ENCODE results near the gene CDC42BPB.
A peak's percentile ranks its signal among the peaks of the same experiment; 100 is the strongest.

The CDC42BPB gene

GRCh38 chr14:103073876-103074728 is 16.8 kb upstream of the CDC42BPB start:
- DNase-seq (ENCODE audit: low spot score) = no peak

GRCh38 chr14:103073367-103073875 is 16.1 kb upstream of the CDC42BPB start:
- DNase-seq (ENCODE audit: low spot score) = no peak

- DNase-seq (ENCODE audit: low spot score) = no peak
Observed at GRCh38 chr14:103072595-103073366, 15.4 kb upstream of the CDC42BPB start.

- DNase-seq (ENCODE audit: low spot score) = no peak
Observed at GRCh38 chr14:103071544-103072251, 14.3 kb upstream of the CDC42BPB start.

GRCh38 chr14:103070971-103071542 is 13.7 kb upstream of the CDC42BPB start:
- DNase-seq (ENCODE audit: low spot score) = no peak

GRCh38 chr14:103070263-103070885 is 13.0 kb upstream of the CDC42BPB start:
- no peak for DNase-seq (ENCODE audit: low spot score)

- DNase-seq (ENCODE audit: low spot score) = no peak
Observed at GRCh38 chr14:103068351-103069073, 11.2 kb upstream of the CDC42BPB start.

GRCh38 chr14:103067231-103067954 is 10.0 kb upstream of the CDC42BPB start:
- DNase-seq (ENCODE audit: low spot score) = no peak

- DNase-seq (ENCODE audit: low spot score) = no peak
Observed at GRCh38 chr14:103066399-103066798, 9.1 kb upstream of the CDC42BPB start.

- no peak for DNase-seq (ENCODE audit: low spot score)
Observed at GRCh38 chr14:103065861-103066260, 8.5 kb upstream of the CDC42BPB start.

GRCh38 chr14:103064978-103065377 is 7.6 kb upstream of the CDC42BPB start:
- no peak for DNase-seq (ENCODE audit: low spot score)

- DNase-seq (ENCODE audit: low spot score) = no peak
Observed at GRCh38 chr14:103064436-103064835, 7.1 kb upstream of the CDC42BPB start.

- DNase-seq (ENCODE audit: low spot score) = no peak
Observed at GRCh38 chr14:103061482-103061976, 4.2 kb upstream of the CDC42BPB start.

GRCh38 chr14:103059556-103059955 is 2.2 kb upstream of the CDC42BPB start:
- DNase-seq (ENCODE audit: low spot score) = no peak

- no peak for DNase-seq (ENCODE audit: low spot score)
Observed at GRCh38 chr14:103058164-103059055, 1.1 kb upstream of the CDC42BPB start.

- DNase-seq (ENCODE audit: low spot score) = no peak
Observed at GRCh38 chr14:103057028-103057371, 349 bp downstream of the CDC42BPB start.

GRCh38 chr14:103056322-103057027 is 874 bp downstream of the CDC42BPB start:
- DNase-seq (ENCODE audit: low spot score) = peak; percentile 61

GRCh38 chr14:103055695-103056094 is 1.7 kb downstream of the CDC42BPB start:
- DNase-seq (ENCODE audit: low spot score) = no peak
